Measurements from ENCODE around the gene ASPG.

Gene ASPG

GRCh38 chr14:104138718-104139459, 53.4 kb downstream of the ASPG start:
- DNase-seq, result no peak

GRCh38 chr14:104139460-104140212, 54.1 kb downstream of the ASPG start:
- DNase-seq, result no peak

- no peak for DNase-seq
Observed at GRCh38 chr14:104140213-104140462, 54.6 kb downstream of the ASPG start.

GRCh38 chr14:104140463-104141331, 55.2 kb downstream of the ASPG start:
- no peak for DNase-seq

DNA sequence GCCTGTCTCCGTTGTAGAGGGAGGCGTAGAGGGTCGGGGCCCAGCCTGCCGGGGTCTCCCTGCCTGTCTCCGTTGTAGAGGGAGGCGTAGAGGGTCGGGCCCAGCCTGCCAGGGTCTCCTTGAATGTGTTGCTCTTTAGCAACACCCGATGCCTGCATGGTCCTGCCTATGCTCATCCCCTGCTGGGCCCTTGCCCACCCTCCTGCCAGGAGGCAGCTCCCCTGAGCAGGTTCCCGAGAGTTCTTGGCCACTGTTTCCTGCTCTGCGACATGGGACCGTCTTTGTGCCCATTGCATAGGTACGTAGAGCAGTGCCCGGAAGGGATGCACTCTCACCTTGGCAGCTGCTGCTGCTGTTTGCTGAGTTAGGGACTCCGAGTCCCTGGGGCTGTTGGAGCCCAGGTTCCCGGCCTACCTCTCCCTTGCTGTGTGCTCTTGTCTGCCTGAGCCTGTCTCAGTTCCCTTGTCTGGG, 56.2 kb downstream of the ASPG start:
- no peak for DNase-seq

DNA sequence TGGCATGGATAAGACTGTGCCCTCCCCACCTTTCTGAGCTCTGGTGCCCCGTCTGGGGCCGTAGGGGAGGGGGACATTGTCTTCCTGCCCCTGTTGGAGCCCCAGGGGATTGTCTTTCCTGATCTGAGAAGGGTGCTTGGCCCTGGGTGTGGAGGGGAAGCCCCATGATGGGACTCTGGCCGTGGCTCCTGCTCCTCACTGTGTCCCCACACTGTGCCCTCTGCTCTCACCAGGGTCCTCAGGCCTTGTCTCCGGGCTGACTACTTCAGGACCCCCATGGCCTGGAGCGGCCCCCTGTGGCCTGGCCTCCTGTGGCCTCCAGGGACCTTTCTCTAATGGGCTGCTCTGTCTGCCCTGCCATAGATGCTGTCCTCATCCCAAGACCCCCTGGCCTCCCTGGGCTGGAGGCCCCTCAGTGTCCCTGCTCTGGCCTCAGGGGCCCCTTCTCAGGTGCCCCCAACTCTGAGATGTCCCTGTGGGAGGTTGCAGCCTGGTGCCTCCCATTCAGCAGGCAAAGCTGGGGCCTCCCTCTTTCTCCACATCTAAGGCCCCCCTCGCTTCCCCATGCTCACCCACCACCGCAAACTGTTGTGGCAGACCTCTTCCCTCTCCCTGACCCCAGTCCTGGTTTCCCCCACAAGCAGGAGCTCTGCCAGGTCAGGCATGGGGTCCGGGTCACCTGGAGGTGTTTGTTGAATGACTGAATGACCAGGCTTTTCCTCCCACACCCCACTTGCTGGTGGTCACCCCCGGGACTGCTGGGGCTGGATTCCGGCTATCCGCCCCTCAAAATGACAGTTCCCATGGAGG, 56.8 kb downstream of the ASPG start:
- no peak for DNase-seq

DNA sequence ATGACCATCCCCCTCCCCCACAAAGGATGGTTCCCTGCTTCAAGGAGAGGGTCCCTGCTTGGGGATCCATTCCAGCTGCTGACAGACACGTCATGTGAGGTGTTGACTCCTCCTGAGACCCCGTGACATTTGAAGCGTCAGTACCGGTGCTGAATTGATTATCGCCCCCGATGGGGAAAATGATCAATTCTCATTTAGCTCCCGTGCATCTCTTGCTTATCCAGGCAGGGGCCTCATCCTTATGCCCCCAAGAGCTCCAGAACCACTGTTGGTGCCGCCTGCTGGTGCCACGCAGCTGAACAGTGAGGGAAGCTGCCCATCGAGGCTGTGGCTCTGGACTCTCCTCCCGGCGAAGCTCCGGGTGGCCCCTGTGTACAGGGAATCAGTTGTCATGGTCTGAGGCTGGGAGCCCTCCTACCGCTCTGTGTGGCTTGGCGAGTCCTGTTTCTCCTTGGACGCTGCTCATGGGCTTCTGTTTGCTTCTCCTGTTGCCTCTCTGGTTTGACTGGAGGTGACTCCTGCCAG, 57.5 kb downstream of the ASPG start:
- DNase-seq, result no peak

DNA sequence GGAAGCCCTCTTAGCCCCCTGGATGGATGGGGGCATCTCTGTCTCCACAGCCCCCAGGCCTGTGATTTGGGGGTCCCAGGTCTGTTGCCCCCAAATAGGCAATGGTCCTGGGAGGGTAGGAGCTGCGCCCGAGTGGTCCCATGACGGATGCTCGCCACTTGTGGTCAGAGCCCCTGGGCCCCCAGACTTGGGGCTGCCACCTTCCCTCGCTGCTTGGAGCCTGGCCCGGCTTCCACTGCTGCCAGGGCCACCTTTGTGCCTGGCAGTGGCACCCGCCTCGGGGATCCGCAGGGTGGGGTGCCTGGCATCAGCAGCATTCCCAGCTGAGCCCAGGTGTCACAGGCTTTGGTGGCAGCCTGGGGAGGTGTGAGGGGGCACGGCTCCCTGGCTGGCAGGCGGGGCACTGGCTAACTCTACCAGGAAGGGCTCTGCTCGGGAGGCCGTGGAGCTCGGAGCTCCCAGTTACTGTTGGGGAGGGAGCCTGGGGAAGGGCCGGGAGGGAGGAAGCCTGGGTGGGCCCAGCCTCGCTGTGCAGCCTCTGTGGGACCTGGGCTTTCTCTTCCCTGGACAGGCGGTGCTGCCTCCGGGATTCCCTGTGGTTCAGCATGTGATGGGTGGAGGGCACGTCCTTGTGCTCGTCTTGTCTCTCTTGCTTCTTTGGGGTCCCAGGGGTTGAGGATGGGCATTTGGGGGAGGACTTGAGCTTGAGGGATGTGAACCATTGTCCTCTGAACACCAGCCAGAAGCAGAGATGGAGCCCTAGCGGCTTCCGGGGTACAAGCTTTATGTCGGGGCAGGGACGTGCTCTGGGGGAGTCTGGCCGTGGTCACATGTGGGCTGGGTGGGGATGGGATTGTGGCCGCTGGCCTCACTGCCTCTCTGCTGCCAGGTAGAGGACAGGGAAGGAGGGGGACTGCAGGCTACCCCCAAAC, 58.3 kb downstream of the ASPG start:
- no peak for DNase-seq

GRCh38 chr14:104144453-104144790, 58.9 kb downstream of the ASPG start:
- DNase-seq, result no peak

GRCh38 chr14:104144911-104145825, 59.7 kb downstream of the ASPG start:
- no peak for DNase-seq

- no peak for DNase-seq
Observed at GRCh38 chr14:104145826-104146601, 60.5 kb downstream of the ASPG start.

GRCh38 chr14:104146651-104147345, 61.3 kb downstream of the ASPG start:
- no peak for DNase-seq

DNA sequence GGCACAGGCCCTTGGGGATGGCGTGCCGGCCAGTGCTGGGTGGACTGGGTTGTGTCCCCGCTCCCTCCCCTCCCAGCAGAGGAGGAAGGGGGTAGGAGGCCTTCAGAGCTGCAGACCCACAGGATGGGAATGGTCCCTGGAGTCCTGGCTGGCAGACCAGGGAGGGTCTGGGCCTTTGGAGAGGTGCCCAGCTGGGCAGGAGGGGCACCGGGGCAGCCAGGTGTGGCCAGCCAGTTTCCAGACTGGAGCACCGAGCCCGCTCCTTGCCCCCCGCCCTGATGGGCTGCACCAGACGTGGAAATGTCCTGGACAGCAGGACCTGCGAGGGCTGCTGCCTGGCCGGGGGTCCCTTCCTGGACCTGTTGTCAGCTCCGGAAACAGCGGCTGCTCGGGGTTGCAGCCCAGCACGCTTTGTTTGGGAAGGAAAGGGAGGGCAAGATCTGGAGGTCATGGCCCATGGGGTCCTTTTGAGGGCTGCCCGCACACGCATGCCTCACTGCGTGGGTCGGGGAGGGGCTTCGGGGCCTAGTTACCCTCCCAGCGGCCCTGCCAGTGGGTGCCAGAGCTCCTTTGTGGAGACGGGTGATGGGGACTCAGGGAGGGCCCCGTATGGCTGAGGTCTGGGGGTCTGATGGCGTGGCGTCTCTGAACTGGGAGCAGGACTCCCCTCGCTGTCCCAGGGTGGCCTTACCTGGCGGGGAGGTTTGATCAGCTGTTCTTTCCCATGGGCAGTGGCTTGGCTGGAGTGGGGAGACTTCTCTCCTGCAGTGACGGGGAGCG, 62.0 kb downstream of the ASPG start:
- no peak for DNase-seq

DNA sequence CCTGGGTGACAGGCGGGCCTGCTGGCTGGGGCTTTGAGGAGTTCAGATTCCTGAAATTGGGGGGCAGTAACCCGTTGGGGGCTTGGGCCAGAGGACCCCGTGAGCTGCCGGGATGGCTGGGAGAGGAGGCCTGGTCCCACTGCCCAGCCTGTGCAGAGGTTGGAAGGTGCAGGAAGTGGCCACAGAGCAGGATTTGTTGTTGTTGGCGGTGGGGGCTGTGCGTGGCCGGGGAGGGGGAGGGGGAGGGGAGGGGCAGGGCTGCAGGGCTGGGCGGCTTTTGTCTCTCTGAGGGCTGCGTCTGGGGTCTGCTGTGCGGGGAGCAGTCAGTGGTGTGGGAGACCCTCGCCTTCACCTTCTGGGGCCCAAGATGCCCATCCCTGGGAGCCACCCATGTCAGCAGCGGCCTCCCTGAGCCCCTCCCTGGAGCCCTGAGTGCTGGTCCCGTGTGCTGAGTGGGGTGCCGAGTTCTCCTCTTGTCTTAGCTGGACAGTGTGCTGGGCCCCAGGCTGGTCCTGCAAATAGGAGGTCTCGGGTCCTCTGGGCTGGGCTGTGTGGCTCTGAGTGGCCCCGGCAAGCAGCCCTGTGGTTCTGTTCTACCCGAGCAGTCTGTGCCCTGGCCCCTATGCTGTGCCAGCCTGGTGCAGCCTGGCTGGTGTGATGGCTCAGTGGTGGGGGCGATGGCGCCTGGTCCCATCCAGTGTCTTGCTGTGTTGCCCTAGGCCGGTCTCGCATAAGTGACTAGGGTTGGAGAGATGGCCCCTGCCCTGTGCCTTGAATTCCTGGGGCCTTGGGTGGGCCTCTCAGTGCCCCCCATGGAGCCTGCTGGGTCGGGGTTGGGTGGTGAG, 63.2 kb downstream of the ASPG start:
- no peak for DNase-seq

DNA sequence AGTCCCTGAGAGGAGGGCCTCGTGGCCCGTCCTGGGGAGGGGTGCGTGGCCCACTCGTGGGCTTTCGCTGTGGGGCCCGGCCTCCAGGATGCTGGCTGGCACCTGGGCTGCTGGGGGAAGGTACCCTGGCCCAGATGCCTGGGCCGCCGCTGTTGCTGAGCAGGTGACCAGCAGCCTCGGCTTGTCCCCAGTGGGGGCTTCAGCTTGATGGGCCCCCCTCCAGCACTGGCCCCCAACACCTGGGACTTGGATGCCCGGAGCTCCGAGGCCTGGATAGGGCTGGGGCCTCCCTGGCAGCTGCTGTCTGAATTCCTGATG, 63.7 kb downstream of the ASPG start:
- no peak for DNase-seq

GRCh38 chr14:104149617-104150135, 64.2 kb downstream of the ASPG start:
- no peak for DNase-seq

Data from HCEC 1CT (cell line).